ENCODE data around the gene HMCES. TPM values are rescaled to one million over a fixed set of nuclear protein-coding genes. Genes with fewer than 3 reads are reported as not detected.

The HMCES gene
- polyA plus RNA-seq, 3 donors, result 11.9 to 23.0 (median 18.0) TPM

GRCh38 chr3:129325383-129325782 lies 46.7 kb downstream of the HMCES start:
- H3K9me3 Mint-ChIP-seq, result peaks cover 0 to 3% (median 0%) of the 10 kb centered on the region in 7 donors
- no peaks in the 10 kb centered on the region for H4K20me1 ChIP-seq (ENCODE audit: insufficient read depth, low read length)
- H3K4me3 Mint-ChIP-seq, result no peak overlapping the region
- no peak for DNase-seq
- TF ChIP-seq CTCF (IDR thresholded peaks at IDR 0.05), result no peak
- H3K79me2 ChIP-seq (ENCODE audit: insufficient read depth, low read length), result no peaks in the 10 kb centered on the region
- no peaks in the 10 kb centered on the region for H3K4me1 ChIP-seq (ENCODE audit: control insufficient read depth in 1 of 2, insufficient read depth in 2 of 2, low read length in 2 of 2)
- no peak overlapping the region for H3K27ac ChIP-seq (ENCODE audit: low read depth in 1 of 2, low read length in 2 of 2)
- H3K36me3 Mint-ChIP-seq, result no peaks in the 10 kb centered on the region
- peaks cover 0 to 7% (median 5%) of the 10 kb centered on the region in 3 donors for H3K27me3 Mint-ChIP-seq (ENCODE audit: low read depth in 3 of 3)
- peaks cover 6% of the 10 kb centered on the region for H3K4me1 Mint-ChIP-seq
- H3K36me3 ChIP-seq (replicated peaks in 1 of 2; ENCODE audit: control insufficient read depth in 1 of 2, insufficient read depth in 2 of 2, low read length in 2 of 2), result no peaks in the 10 kb centered on the region
- H3K9ac ChIP-seq (ENCODE audit: insufficient read depth, low read length, poor library complexity, severe bottlenecking), result no peak overlapping the region
- intact Hi-C loops (cut with micrococcal nuclease), result loop anchor here in 1 of 2 donors (10.0 kb wide), 1 partner anchor 351 kb away; no protein-coding TSS in a partner anchor
- no peaks in the 10 kb centered on the region for H3K9me3 ChIP-seq (replicated peaks in 1 of 2; ENCODE audit: control insufficient read depth in 1 of 2, insufficient read depth in 1 of 2, low read length in 2 of 2)
- H3K4me3 ChIP-seq (replicated peaks in 1 of 3; ENCODE audit: low read depth in 2 of 3, low read length in 3 of 3), result no peak overlapping the region
- peak overlapping the region in 1 of 7 donors; percentile 33 for H3K27ac Mint-ChIP-seq
- no CpG with 5 or more reads among the region's 3 CpGs for WGBS (ENCODE audit: insufficient coverage)
- H3K27me3 ChIP-seq (ENCODE audit: control insufficient read depth in 2 of 2, insufficient read depth in 2 of 2, low read length in 2 of 2), result no peaks in the 10 kb centered on the region
- H3K4me2 ChIP-seq (replicated peaks; ENCODE audit: extremely low read depth, low read length, poor library complexity, severe bottlenecking), result no peak overlapping the region
- no peak overlapping the region for H2AFZ ChIP-seq (ENCODE audit: insufficient read depth, low read depth, low read length, poor library complexity, severe bottlenecking)

DNA sequence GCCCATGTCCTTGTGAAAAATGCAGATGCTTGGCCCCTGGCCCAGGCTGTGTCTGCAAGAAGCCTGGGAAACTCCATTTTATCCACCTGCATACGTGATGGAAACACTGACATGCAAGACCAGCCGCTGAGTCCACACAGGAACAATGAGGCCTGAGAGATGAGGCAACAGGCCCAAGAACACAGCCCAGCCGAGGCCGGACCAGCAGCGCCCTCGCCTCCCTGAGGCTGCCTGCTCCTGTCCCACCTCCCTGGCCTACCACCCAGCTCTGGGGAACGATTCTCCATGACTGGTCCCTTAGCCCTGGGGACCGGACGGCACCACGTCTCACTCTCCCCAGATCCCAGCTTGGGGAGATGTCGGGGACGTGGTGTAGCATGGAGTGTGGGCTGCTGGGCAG lies 47.5 kb downstream of the HMCES start:
- TF ChIP-seq CTCF (IDR thresholded peaks at IDR 0.05), result no peak
- Histone ChIP-seq H3K4me1 (ENCODE audit: control insufficient read depth in 1 of 2, insufficient read depth in 2 of 2, low read length in 2 of 2) (no peaks in the 10 kb centered on the region), H3K79me2 (ENCODE audit: insufficient read depth, low read length) (no peaks in the 10 kb centered on the region), H4K20me1 (ENCODE audit: insufficient read depth, low read length) (no peaks in the 10 kb centered on the region), H3K9me3 (replicated peaks in 1 of 2; ENCODE audit: control insufficient read depth in 1 of 2, insufficient read depth in 1 of 2, low read length in 2 of 2) (no peaks in the 10 kb centered on the region), H3K27me3 (ENCODE audit: control insufficient read depth in 2 of 2, insufficient read depth in 2 of 2, low read length in 2 of 2) (no peaks in the 10 kb centered on the region), H2AFZ (ENCODE audit: insufficient read depth, low read depth, low read length, poor library complexity, severe bottlenecking) (no peak overlapping the region), H3K27ac (ENCODE audit: low read depth in 1 of 2, low read length in 2 of 2) (no peak overlapping the region), H3K4me3 (replicated peaks in 1 of 3; ENCODE audit: low read depth in 2 of 3, low read length in 3 of 3) (no peak overlapping the region), H3K4me2 (replicated peaks; ENCODE audit: extremely low read depth, low read length, poor library complexity, severe bottlenecking) (no peak overlapping the region), H3K36me3 (replicated peaks in 1 of 2; ENCODE audit: control insufficient read depth in 1 of 2, insufficient read depth in 2 of 2, low read length in 2 of 2) (no peaks in the 10 kb centered on the region), H3K9ac (ENCODE audit: insufficient read depth, low read length, poor library complexity, severe bottlenecking) (no peak overlapping the region)
- 84% methylated on average over 8 of the region's 12 CpGs for WGBS (ENCODE audit: insufficient coverage)
- Mint-ChIP-seq H3K27ac (no peak overlapping the region), H3K27me3 (ENCODE audit: low read depth in 3 of 3) (peaks cover 0 to 7% (median 5%) of the 10 kb centered on the region in 3 donors), H3K4me1 (peaks cover 9% of the 10 kb centered on the region), H3K9me3 (peaks cover 0 to 3% (median 0%) of the 10 kb centered on the region in 7 donors), H3K36me3 (no peaks in the 10 kb centered on the region), H3K4me3 (no peak overlapping the region)
- DNase-seq, result no peak
- intact Hi-C loops (cut with micrococcal nuclease), result loop anchor here in 1 of 2 donors (10.0 kb wide), 1 partner anchor 351 kb away; no protein-coding TSS in a partner anchor

Measured in CD14-positive monocyte (primary cell).